Activated CD8-positive, alpha-beta memory T cell treated with anti-CD3 and anti-CD28 coated beads for 1 hour (primary cell): ENCODE measurements around the gene CCT6A.
"Not testable (repeated sequence)": the region's sequence is repeated elsewhere in the genome, so short reads cannot be mapped to it uniquely, and the experiment has no call there.

Experiments used
- DNase-seq, 2 donors: peaks; one replicate each; pipeline ENCODE4 v3.0.0-alpha.2; 2020; ENCODE audit warnings: low read depth in 1 of 2; ENCODE audit errors: extremely low read depth in 1 of 2

CCT6A gene

GRCh38 chr7:56051053-56051338 is 569 bp upstream of the CCT6A start:
- DNase-seq, result no peak

GRCh38 chr7:56053379-56053778 is 1.8 kb downstream of the CCT6A start:
- DNase-seq, result no peak

- DNase-seq, result no peak
Observed at GRCh38 chr7:56053993-56054392, 2.4 kb downstream of the CCT6A start.

GRCh38 chr7:56062382-56062781 is 10.8 kb downstream of the CCT6A start:
- no peak for DNase-seq

- DNase-seq, result no peak
Observed at GRCh38 chr7:56063500-56063881, 11.9 kb downstream of the CCT6A start.

GRCh38 chr7:56063882-56064625 is 12.5 kb downstream of the CCT6A start, which contains the start of gene SUMF2:
TSS of gene SUMF2 (plus strand) at chr7:56064286. CDS start at chr7:56064312, 26 bp downstream.
- DNase-seq, result peak; percentile 71 to 86

- not testable (repeated sequence) for DNase-seq
Observed at GRCh38 chr7:56066376-56066775, 14.8 kb downstream of the CCT6A start.

- DNase-seq, result peak; percentile 29 to 32
Observed at GRCh38 chr7:56074371-56074791, 22.8 kb downstream of the CCT6A start.

- no peak for DNase-seq
Observed at GRCh38 chr7:56077681-56078080, 26.1 kb downstream of the CCT6A start.

GRCh38 chr7:56078196-56078595 is 26.6 kb downstream of the CCT6A start:
- DNase-seq, result no peak

GRCh38 chr7:56079450-56080185 is 28.1 kb downstream of the CCT6A start:
- no peak for DNase-seq

GRCh38 chr7:56080726-56081435 is 29.3 kb downstream of the CCT6A start:
- DNase-seq, result not testable (repeated sequence)

- DNase-seq, result no peak
Observed at GRCh38 chr7:56081626-56082340, 30.2 kb downstream of the CCT6A start.

GRCh38 chr7:56083150-56083785 is 31.7 kb downstream of the CCT6A start:
- DNase-seq, result no peak

GRCh38 chr7:56086761-56087160 is 35.2 kb downstream of the CCT6A start:
- no peak for DNase-seq

GRCh38 chr7:56087445-56087844 is 35.9 kb downstream of the CCT6A start:
- no peak for DNase-seq

- no peak for DNase-seq
Observed at GRCh38 chr7:56091591-56091990, 40.0 kb downstream of the CCT6A start.

- DNase-seq, result not testable (repeated sequence)
Observed at GRCh38 chr7:56092388-56092787, 40.8 kb downstream of the CCT6A start.

GRCh38 chr7:56092789-56093531 is 41.4 kb downstream of the CCT6A start, which contains the start of gene PHKG1:
TSS of gene PHKG1 (minus strand) at chr7:56092952. CDS start at chr7:56088941, 4,011 bp downstream.
- no peak for DNase-seq

- no peak for DNase-seq
Observed at GRCh38 chr7:56097700-56098099, 46.1 kb downstream of the CCT6A start.
